ENCODE measurements around the gene TCP10L.
"Not testable (repeated sequence)": the region's sequence is repeated elsewhere in the genome, so short reads cannot be mapped to it uniquely, and the experiment has no call there.

TCP10L gene

GRCh38 chr21:32587120-32587519 is 1.8 kb upstream of the TCP10L start:
- no peak for DNase-seq (ENCODE audit: low read depth in 2 of 2)

GRCh38 chr21:32585970-32586369 is 647 bp upstream of the TCP10L start:
- no peak for DNase-seq (ENCODE audit: low read depth in 2 of 2)

- no peak for DNase-seq (ENCODE audit: low read depth in 2 of 2)
These were observed 851 bp downstream of the TCP10L start for GRCh38 chr21:32584472-32584871.

GRCh38 chr21:32581732-32582131 is 3.6 kb downstream of the TCP10L start:
- no peak for DNase-seq (ENCODE audit: low read depth in 2 of 2)

GRCh38 chr21:32580949-32581348 is 4.4 kb downstream of the TCP10L start:
- DNase-seq (ENCODE audit: low read depth in 2 of 2): no peak

GRCh38 chr21:32578107-32578691 is 7.1 kb downstream of the TCP10L start:
- DNase-seq (ENCODE audit: low read depth in 2 of 2): no peak

- no peak for DNase-seq (ENCODE audit: low read depth in 2 of 2)
These were observed 9.3 kb downstream of the TCP10L start for GRCh38 chr21:32576011-32576410.

GRCh38 chr21:32574946-32575925 is 10.1 kb downstream of the TCP10L start:
- DNase-seq (ENCODE audit: low read depth in 2 of 2): no peak

GRCh38 chr21:32572574-32573420 is 12.5 kb downstream of the TCP10L start:
- DNase-seq (ENCODE audit: low read depth in 2 of 2): no peak

GRCh38 chr21:32570456-32570855 is 14.9 kb downstream of the TCP10L start:
- DNase-seq (ENCODE audit: low read depth in 2 of 2): no peak

GRCh38 chr21:32569261-32570230 is 15.8 kb downstream of the TCP10L start:
- peak; percentile 70 to 77 for DNase-seq (ENCODE audit: low read depth in 2 of 2)

- no peak for DNase-seq (ENCODE audit: low read depth in 2 of 2)
These were observed 17.7 kb downstream of the TCP10L start for GRCh38 chr21:32567626-32568025.

GRCh38 chr21:32566741-32567389 is 18.5 kb downstream of the TCP10L start:
- DNase-seq (ENCODE audit: low read depth in 2 of 2): no peak

- no peak for DNase-seq (ENCODE audit: low read depth in 2 of 2)
These were observed 19.4 kb downstream of the TCP10L start for GRCh38 chr21:32565856-32566465.

- DNase-seq (ENCODE audit: low read depth in 2 of 2): no peak
These were observed 22.4 kb downstream of the TCP10L start for GRCh38 chr21:32562915-32563314.

GRCh38 chr21:32562426-32562825 is 22.9 kb downstream of the TCP10L start:
- DNase-seq (ENCODE audit: low read depth in 2 of 2): no peak

- DNase-seq (ENCODE audit: low read depth in 2 of 2): not testable (repeated sequence)
These were observed 23.8 kb downstream of the TCP10L start for GRCh38 chr21:32561476-32561875.

- no peak for DNase-seq (ENCODE audit: low read depth in 2 of 2)
These were observed 24.4 kb downstream of the TCP10L start for GRCh38 chr21:32560896-32561295.

- no peak for DNase-seq (ENCODE audit: low read depth in 2 of 2)
These were observed 26.2 kb downstream of the TCP10L start for GRCh38 chr21:32559006-32559610.

- no peak for DNase-seq (ENCODE audit: low read depth in 2 of 2)
These were observed 27.2 kb downstream of the TCP10L start for GRCh38 chr21:32558106-32558505.

Measured in activated CD4-positive, alpha-beta T cell treated with anti-CD3 and anti-CD28 coated beads for 24 hours (primary cell).